NCI-H1048 (cell line): ENCODE data around the gene RIPOR3.
"Not testable (repeated sequence)": the region's sequence is repeated elsewhere in the genome, so short reads cannot be mapped to it uniquely, and the experiment has no call there.

Source experiments
- DNase-seq: peaks from one replicate; lab custom pipeline; 2025; lab: John Stamatoyannopoulos, UW

Gene RIPOR3

DNA sequence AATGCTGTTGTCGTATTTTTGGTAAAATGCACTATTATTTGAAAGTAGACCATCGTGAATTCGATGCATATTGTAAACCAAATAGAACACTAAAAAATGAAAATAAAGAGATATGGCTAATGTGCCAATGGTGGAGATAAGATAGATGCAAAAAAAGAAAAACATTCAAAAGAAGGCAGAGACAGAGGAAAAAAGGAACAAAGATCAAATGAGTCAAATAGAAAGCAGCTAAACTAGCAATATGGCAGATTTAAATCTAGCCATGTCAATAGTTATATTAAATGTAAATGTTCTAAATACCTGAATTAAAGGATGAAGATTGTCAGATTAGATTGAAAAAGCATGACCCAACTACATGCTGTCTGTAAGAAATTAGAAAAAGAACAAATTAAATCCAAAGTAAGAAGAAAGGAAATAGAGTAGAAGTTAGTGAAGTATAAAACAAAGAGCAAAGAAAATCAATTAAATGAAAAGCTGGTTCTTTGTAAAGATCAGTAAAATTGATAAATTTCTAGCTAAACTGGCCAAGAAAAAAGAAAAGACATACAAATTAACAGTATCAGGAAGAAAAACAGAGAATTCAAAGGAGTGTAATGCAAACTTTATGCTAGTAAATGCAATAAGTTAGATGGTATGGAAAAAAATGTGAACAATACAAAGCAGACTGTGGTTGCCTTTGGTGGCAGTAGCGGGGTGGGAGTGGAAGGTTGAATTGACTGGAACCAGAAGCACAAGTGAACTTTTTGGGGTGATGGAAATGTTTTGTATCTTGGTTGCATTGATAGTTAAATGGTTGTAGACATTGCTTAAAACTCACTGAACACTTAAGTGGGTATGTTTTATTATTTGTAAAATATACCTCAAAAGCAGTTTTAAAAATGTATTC is 136.4 kb downstream of the RIPOR3 start:
- no peak for DNase-seq

DNA sequence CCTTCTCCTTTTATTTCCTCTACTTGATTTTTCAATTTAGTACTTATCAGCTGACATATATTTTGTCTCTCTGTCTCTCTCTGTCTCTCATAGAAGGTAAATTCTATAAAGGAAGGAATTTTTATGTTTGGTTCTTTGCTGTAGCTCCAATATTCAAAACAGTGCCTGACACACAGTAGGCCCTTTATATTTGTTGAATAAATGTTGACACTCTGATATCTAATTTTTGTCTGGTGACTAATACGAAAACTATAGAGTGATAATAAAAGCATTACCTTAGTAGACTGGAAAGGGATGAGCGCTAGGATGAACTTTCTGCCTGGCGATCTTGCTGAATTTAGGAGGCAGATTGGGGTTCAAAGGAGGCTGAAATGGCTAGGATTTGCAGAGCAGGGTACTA is 138.4 kb downstream of the RIPOR3 start:
- no peak for DNase-seq

- DNase-seq: no peak
Observed at GRCh38 chr20:50551288-50551687, 140.1 kb downstream of the RIPOR3 start.

- no peak for DNase-seq
Observed at GRCh38 chr20:50550531-50550930, 140.8 kb downstream of the RIPOR3 start.

GRCh38 chr20:50548396-50548795 is 142.9 kb downstream of the RIPOR3 start:
- no peak for DNase-seq

DNA sequence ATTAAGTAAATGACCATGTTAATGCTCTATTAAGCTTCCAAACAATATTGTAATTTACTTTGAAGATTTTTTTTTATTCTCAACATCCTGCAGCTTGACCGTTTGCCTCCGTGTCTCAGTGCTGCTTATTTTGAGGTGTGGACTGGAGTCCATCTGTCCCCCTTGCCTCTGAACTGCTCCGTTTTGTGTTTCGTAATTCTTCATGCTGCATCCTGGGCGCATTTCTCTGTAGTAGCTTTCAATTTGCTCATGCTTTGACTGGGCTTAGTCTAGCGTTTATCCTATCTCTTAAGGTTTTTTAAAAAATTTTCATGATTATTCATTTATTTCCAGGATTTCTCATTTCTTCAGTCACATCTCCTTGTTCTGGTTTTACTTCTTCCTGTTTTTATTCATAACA is 143.4 kb downstream of the RIPOR3 start:
- DNase-seq: no peak

- DNase-seq: no peak
Observed at GRCh38 chr20:50546729-50547314, 144.5 kb downstream of the RIPOR3 start.

GRCh38 chr20:50545126-50545525 is 146.2 kb downstream of the RIPOR3 start:
- DNase-seq: no peak

- DNase-seq: no peak
Observed at GRCh38 chr20:50543326-50543725, 148.0 kb downstream of the RIPOR3 start.

GRCh38 chr20:50541606-50542041 is 149.7 kb downstream of the RIPOR3 start:
- no peak for DNase-seq

DNA sequence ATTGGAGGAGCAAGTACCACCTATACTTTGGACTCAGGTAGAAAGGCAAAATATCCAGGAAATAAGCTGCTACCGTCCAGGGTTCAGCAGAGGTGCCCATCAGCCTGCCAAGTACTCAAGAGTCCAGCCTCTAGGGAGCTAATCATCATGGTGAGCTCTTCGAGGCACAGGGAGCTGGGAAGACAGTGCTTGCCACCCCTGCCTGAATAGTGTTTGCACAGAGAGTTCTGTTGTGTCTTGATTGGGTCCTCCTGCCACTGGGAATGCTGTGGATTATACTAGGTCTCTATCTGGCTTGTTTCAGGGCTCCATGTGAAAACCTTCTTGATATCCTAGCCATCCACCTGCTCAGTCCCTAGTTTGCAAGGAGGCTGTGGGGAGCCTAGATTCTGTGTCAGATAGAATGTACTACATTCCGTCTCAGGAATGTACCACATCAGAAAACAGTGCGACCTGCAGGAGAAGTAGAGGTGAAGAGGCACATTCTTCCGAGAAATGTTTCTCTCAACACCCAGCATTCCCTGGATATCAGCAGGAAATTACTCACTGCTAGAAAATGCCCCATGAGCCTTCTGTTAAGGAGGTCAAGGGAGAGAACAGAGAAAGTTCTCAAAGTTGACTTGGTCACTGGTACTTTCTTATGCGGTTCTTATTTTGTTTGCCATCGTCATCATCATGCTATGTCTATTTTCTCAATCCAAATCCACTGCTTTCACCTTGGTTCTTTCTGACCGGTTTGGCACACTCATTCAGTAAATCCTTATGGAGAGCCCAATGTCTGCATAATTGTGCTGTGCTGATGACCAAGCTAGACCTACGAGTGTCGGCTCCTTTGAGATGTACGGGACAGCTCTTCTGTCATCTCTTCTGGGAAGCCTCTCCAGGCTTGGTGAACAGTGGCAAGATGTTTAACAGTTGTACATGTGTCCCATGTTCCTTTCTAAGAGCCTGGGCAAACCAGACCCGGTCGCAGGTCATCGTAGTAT is 150.4 kb downstream of the RIPOR3 start:
- no peak for DNase-seq

GRCh38 chr20:50539798-50540197 is 151.5 kb downstream of the RIPOR3 start:
- DNase-seq: not testable (repeated sequence)

DNA sequence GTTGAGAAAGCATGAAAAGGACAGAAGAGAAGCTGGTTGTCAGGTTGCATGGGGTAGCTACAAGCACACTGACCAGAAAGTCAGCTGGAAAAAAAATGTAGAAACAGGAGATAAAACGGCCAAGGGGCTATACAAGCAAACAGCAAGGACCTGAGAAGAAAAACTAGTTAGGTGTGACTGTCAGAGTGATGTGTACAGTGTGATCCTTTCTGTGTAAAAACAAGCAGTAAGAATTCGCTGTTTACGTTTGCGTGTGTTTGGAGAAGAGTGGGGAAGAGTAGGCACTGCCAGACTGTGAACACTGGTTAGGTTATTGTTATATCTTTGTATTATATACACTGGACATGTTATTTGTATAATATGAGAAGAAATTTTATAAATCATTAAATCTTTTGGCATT is 153.1 kb downstream of the RIPOR3 start:
- no peak for DNase-seq

DNA sequence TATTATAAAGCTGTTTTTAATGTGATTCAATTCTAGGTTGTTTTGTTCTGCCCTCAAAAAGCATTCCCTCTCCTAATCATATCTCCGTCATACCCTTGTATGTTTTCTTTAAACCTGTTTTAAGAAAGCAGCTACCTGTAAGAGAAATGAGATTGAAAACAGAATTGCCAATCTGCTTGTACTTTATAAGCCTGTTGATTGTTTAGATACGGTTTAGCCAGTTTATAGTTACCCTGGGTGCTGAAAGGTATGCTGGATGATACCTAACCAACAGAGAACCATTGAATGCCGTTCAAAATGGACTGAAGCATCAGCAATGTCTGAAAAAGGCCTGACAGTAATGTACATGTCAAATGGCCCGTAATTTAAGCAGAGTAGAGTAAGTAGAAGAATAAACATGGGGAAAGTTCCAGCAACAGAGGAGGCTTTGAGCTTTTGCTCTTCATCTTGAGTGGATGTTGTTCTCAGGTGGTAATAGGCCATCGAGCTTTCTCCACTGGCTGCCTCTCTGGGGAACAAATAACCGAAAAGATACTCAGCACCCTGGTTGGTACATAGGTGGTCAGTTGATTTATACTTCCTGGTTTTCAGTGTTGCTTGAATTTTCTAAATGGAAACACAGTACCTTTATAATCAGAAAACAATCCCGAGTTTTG is 153.7 kb downstream of the RIPOR3 start:
- DNase-seq: no peak

GRCh38 chr20:50536333-50536732 is 155.0 kb downstream of the RIPOR3 start:
- no peak for DNase-seq
